Measurements from ENCODE around the gene MAML3.

MAML3 gene

GRCh38 chr4:140052050-140052449, 101.9 kb downstream of the MAML3 start:
- no peaks in the 10 kb centered on the region for H3K36me3 ChIP-seq (ENCODE audit: low read depth)
- no peak overlapping the region for H3K27ac ChIP-seq (ENCODE audit: poor library complexity, severe bottlenecking)
- no peak for DNase-seq (ENCODE audit: low spot score)
- peaks cover 10% of the 10 kb centered on the region for H3K4me1 ChIP-seq (ENCODE audit: insufficient read depth, poor library complexity, severe bottlenecking)
- H3K27me3 ChIP-seq (ENCODE audit: insufficient read depth, poor library complexity, severe bottlenecking): no peaks in the 10 kb centered on the region
- ATAC-seq (ENCODE audit: low read depth): no peak
- no peaks in the 10 kb centered on the region for H3K9me3 ChIP-seq (ENCODE audit: severe bottlenecking)
- TF ChIP-seq CTCF (IDR thresholded peaks at IDR 0.05; ENCODE audit: poor library complexity, severe bottlenecking): peak; percentile 58
- H3K4me3 ChIP-seq (ENCODE audit: severe bottlenecking): no peak overlapping the region

GRCh38 chr4:140049849-140050637, 103.9 kb downstream of the MAML3 start:
- Histone ChIP-seq H3K9me3 (ENCODE audit: severe bottlenecking) (no peaks in the 10 kb centered on the region), H3K4me3 (ENCODE audit: severe bottlenecking) (no peak overlapping the region), H3K27ac (ENCODE audit: poor library complexity, severe bottlenecking) (no peak overlapping the region), H3K4me1 (ENCODE audit: insufficient read depth, poor library complexity, severe bottlenecking) (peaks cover 10% of the 10 kb centered on the region), H3K36me3 (ENCODE audit: low read depth) (no peaks in the 10 kb centered on the region), H3K27me3 (ENCODE audit: insufficient read depth, poor library complexity, severe bottlenecking) (no peaks in the 10 kb centered on the region)
- DNase-seq (ENCODE audit: low spot score) (no peak), ATAC-seq (ENCODE audit: low read depth) (no peak)
- peak; percentile 25 for TF ChIP-seq CTCF (IDR thresholded peaks at IDR 0.05; ENCODE audit: poor library complexity, severe bottlenecking)

- Histone ChIP-seq H3K27me3 (ENCODE audit: insufficient read depth, poor library complexity, severe bottlenecking) (no peaks in the 10 kb centered on the region), H3K27ac (ENCODE audit: poor library complexity, severe bottlenecking) (no peak overlapping the region), H3K9me3 (ENCODE audit: severe bottlenecking) (no peaks in the 10 kb centered on the region), H3K36me3 (ENCODE audit: low read depth) (no peaks in the 10 kb centered on the region), H3K4me1 (ENCODE audit: insufficient read depth, poor library complexity, severe bottlenecking) (peaks cover 10% of the 10 kb centered on the region), H3K4me3 (ENCODE audit: severe bottlenecking) (no peak overlapping the region)
- ATAC-seq (ENCODE audit: low read depth) (peak; percentile 73), DNase-seq (ENCODE audit: low spot score) (no peak)
- TF ChIP-seq CTCF (IDR thresholded peaks at IDR 0.05; ENCODE audit: poor library complexity, severe bottlenecking): no peak
These were observed 104.7 kb downstream of the MAML3 start for GRCh38 chr4:140049024-140049848.

- DNase-seq (ENCODE audit: low spot score): no peak
- Histone ChIP-seq H3K27ac (ENCODE audit: poor library complexity, severe bottlenecking) (no peak overlapping the region), H3K36me3 (ENCODE audit: low read depth) (no peaks in the 10 kb centered on the region), H3K9me3 (ENCODE audit: severe bottlenecking) (no peaks in the 10 kb centered on the region), H3K4me3 (ENCODE audit: severe bottlenecking) (no peak overlapping the region), H3K4me1 (ENCODE audit: insufficient read depth, poor library complexity, severe bottlenecking) (peaks cover 10% of the 10 kb centered on the region), H3K27me3 (ENCODE audit: insufficient read depth, poor library complexity, severe bottlenecking) (no peaks in the 10 kb centered on the region)
- no peak for ATAC-seq (ENCODE audit: low read depth)
- TF ChIP-seq CTCF (IDR thresholded peaks at IDR 0.05; ENCODE audit: poor library complexity, severe bottlenecking): no peak
These were observed 105.5 kb downstream of the MAML3 start for GRCh38 chr4:140048419-140048995.

Data from RWPE2 (cell line).